Activated naive CD4-positive, alpha-beta T cell treated with Interleukin-2 at 50 U/mL for 16 hours (primary cell): Measurements from ENCODE around the gene CEP250.
"Not testable (repeated sequence)": the region's sequence is repeated elsewhere in the genome, so short reads cannot be mapped to it uniquely, and the experiment has no call there.

ENCODE experiments used
- DNase-seq: peaks from one replicate; pipeline ENCODE4 v3.0.0-alpha.2; 2020

The CEP250 gene

GRCh38 chr20:35453647-35454046, 1.8 kb upstream of the CEP250 start:
- DNase-seq = no peak

DNA sequence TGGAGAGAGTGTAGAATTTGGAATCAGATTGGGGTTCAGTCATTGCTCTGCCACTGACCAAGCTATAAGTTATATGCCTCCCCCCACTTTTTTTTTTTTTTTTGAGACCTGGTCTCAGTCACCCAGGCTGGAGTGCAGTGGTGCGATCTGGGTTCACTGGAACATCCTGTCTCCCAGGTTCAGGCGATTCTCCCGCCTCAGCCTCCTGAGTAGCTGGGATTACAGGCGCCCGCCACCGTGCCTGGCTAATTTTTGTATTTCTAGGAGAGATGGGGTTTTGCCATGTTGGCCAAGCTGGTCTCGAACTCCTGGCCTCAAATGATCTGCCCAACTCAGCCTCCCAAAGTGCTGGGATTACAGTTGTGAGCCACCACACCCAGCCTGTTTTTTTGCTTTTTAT, 1.3 kb downstream of the CEP250 start:
- not testable (repeated sequence) for DNase-seq

GRCh38 chr20:35457539-35457938, 2.1 kb downstream of the CEP250 start:
- not testable (repeated sequence) for DNase-seq

GRCh38 chr20:35458388-35458787, 3.0 kb downstream of the CEP250 start:
- no peak for DNase-seq

- no peak for DNase-seq
Measured at GRCh38 chr20:35461620-35462019, 6.2 kb downstream of the CEP250 start.

GRCh38 chr20:35462351-35462750, 7.0 kb downstream of the CEP250 start:
- no peak for DNase-seq

DNA sequence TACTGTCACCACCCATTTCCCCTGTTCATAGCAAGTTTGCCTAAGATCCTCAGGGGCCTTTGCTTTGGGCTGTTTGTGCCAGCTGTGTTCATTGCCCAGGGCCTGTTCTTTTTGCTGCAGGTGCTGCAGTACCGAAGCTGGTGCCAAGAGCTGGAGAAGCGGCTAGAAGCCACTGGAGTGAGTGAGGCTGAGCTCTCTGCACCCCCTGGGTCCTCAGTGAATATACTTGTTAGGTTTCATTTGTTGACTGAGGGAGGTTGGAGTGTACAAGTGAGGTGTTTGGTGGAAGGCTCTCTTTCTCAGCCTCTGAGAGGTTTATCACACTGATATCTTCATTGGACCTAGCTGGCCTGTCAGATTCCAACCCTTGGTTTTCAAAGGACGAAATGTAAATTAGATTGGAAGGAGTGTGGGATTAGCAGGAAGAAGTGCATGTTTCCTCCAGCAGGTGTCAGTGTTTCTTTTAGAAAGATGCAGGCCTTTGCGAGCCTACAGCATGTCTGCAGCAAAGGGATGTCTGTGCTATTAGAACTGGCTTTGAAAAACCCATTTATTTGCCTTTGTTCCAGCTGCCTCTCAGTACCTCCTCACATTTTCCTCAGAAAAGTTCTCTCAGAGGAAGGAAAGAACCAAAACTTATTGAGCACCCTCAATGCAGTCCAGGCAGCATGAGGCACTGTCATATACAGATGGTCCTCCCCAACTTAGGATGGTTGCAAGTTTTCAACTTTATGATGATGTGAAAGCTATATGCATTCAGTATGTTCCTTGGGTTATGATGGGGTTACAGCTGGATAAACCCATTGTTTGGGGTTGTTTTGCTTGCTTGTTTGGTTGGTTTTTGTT, 8.3 kb downstream of the CEP250 start:
- DNase-seq = peak; percentile 48

DNA sequence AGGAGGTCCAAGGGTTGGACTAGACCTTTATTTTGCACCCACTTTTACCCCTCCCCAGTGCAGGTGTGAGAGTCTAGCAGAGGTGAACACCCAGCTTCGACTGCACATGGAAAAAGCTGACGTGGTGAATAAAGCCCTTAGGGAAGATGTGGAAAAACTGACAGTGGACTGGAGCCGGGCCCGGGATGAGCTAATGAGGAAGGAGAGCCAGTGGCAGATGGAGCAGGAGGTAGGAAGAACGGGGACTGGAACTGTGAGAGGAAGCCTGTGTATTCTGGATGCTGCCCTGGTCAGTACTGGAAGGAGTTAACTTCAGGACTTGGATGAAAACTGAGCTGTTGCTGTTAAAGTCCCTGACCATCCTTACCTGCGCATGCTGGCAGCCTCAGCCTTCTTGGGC, 10.6 kb downstream of the CEP250 start:
- DNase-seq = no peak

DNA sequence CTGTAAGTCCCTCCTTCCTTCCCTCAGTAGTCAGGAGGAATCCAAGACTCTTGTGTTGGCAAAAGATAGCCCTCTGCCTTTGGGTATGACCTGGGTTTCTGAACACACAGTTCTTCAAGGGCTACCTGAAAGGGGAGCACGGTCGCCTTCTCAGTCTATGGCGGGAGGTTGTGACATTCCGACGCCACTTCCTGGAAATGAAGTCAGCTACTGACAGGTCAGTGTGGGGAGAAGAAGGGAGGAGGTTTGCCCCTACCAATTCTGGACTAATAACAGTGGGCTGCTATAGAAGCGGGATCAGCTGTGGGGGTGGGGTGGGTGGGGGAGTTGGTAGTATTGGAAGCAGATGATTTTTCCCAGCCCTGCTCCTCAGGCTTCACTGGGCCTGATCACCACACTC, 11.5 kb downstream of the CEP250 start:
- DNase-seq = no peak

GRCh38 chr20:35467339-35468224, 12.2 kb downstream of the CEP250 start:
- no peak for DNase-seq

- no peak for DNase-seq
Measured at GRCh38 chr20:35468671-35469334, 13.4 kb downstream of the CEP250 start.

GRCh38 chr20:35472209-35472608, 16.8 kb downstream of the CEP250 start:
- DNase-seq = no peak

- DNase-seq = no peak
Measured at GRCh38 chr20:35473684-35474083, 18.3 kb downstream of the CEP250 start.

GRCh38 chr20:35474303-35474871, 19.0 kb downstream of the CEP250 start:
- DNase-seq = no peak

DNA sequence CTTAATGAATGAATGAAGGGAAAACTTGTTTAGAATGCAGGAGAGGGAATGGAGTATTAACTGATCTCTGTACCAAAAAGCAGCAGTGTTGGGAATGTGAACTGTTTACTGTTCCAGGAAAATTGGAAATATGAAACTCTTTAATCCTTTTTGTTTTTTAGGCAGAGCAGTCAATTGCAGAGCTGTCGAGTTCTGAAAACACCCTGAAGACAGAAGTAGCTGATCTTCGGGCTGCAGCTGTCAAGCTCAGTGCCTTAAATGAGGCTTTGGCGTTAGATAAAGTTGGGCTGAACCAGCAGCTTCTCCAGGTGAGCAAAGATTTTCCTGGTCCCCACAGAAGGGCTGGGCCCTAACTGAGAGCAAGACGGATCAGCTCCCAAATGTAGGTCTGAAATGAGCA, 20.9 kb downstream of the CEP250 start:
- no peak for DNase-seq

GRCh38 chr20:35478804-35479472, 23.5 kb downstream of the CEP250 start:
- no peak for DNase-seq

DNA sequence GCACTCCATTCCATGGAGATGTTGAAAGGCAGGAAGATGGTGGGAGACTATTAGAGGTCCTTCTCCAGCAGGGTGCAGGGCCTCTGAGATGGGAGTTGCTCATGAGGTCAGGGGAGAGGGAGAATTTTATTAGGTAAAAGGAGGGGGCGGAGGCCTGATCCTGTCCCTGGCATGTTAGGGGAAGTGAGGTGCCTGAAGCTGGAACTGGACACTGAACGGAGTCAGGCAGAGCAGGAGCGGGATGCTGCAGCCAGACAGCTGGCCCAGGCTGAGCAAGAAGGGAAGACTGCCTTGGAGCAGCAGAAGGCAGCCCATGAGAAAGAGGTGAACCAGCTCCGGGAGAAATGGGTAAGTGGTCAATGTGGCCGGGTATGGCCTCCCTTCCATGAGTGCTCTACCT, 24.4 kb downstream of the CEP250 start:
- DNase-seq = no peak

DNA sequence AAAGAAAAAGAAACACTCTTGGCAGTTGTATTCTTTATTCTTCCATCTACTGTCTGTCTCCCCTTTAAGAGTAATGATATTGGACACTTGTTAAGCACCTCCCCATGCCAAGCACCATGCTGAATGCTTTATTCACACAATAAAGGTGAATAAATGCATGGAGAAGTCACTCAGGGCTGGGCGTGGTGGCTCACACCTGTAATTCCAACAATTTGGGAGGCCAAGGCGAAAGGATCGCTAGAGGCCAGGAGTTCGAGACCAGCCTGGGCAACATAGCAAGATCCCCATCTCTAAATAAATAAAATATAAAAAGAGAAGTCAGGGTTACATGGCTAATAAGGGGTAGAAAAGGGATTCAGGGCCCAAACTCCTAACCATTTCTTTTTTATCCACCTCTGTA, 32.1 kb downstream of the CEP250 start:
- DNase-seq = no peak

- no peak for DNase-seq
Measured at GRCh38 chr20:35489717-35490116, 34.3 kb downstream of the CEP250 start.

GRCh38 chr20:35490736-35491181, 35.4 kb downstream of the CEP250 start:
- DNase-seq = peak; percentile 58

DNA sequence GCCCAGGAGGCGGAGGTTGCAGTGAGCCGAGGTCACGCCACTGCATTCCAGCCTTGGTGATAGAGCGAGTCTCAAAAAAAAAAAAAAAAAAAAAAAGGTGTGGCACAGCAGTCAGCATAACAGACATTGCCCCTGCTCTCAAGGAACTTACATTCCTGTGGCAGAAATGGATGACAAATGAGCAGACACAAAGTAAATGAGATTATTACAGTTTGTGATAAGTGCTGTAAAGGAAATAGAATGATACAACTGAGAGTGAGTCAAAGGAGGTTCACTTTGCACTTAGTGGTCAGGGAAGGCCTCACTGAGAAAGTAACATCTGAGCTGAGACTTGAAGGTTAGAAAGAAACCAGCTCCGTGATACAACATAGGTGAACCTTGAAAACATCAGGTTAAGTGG, 36.4 kb downstream of the CEP250 start:
- no peak for DNase-seq

DNA sequence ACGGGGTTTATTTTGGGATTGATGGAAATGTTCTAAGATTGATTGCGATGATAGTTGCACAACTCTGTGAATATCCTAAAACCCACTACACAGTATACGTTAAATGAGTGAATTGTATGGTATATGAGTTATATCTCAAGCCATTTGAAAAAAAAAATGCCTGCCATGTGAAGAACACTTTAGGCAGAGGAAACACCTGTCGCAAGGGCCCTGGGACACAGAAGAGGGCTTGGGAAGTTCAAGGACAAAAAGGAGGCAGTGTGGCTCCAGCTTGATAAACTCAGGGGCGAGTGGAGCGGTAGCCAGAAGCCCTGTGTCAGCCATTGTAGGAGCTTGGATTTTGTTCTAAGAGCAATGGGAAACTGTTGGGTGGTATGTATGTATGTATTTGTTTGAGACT, 37.0 kb downstream of the CEP250 start:
- DNase-seq = no peak
